Endodermal cell (in vitro differentiated cells): ENCODE data around the gene VPS45. TPM values are rescaled to one million over a fixed set of nuclear protein-coding genes. Genes with fewer than 3 reads are reported as not detected.

Experiments
- DNase-seq: peaks from one replicate; pipeline ENCODE4 v3.0.0-alpha.2; 2017
- H3K27ac ChIP-seq: 2 replicates; pipeline ENCODE4 v1.5.1; 2013; ENCODE audit warnings: mild to moderate bottlenecking, low read depth, low read length, moderate library complexity
- H3K27me3 ChIP-seq: 2 replicates; pipeline ENCODE4 v1.6.1; 2013; ENCODE audit warnings: mild to moderate bottlenecking, low read length, moderate library complexity; ENCODE audit not compliant: insufficient read depth, control insufficient read depth, poor library complexity, severe bottlenecking
- H3K36me3 ChIP-seq: 2 replicates; pipeline ENCODE4 v1.7.0; 2013; ENCODE audit warnings: mild to moderate bottlenecking, low read length, moderate library complexity; ENCODE audit not compliant: control insufficient read depth, insufficient read depth
- H3K4me1 ChIP-seq: one replicate; pipeline ENCODE4 v1.7.0; 2013; ENCODE audit warnings: low read length; ENCODE audit not compliant: control insufficient read depth, insufficient read depth
- H3K4me3 ChIP-seq: 2 replicates; pipeline ENCODE4 v1.5.1; 2013; ENCODE audit warnings: mild to moderate bottlenecking, low read length, moderate library complexity
- H3K9ac ChIP-seq: 2 replicates; pipeline ENCODE4 v1.6.1; 2013; ENCODE audit warnings: mild to moderate bottlenecking, low read length, moderate library complexity; ENCODE audit not compliant: poor library complexity, severe bottlenecking; ENCODE audit errors: extremely low read depth
- H3K9me3 ChIP-seq: 2 replicates; pipeline ENCODE4 v1.6.1; 2013; ENCODE audit warnings: mild to moderate bottlenecking, low read length, moderate library complexity; ENCODE audit not compliant: control insufficient read depth
- H3K27ac Mint-ChIP-seq: 2 replicates; pipeline ENCODE4 v1.8.0; 2020; ENCODE audit warnings: mixed read lengths
- H3K27me3 Mint-ChIP-seq: 2 replicates; pipeline ENCODE4 v1.8.0; 2021; ENCODE audit warnings: mild to moderate bottlenecking, mixed read lengths; ENCODE audit not compliant: insufficient read depth
- H3K36me3 Mint-ChIP-seq: 2 replicates; pipeline ENCODE4 v1.8.0; 2020; ENCODE audit warnings: low read depth, mixed read lengths
- H3K4me1 Mint-ChIP-seq: 2 replicates; pipeline ENCODE4 v1.8.0; 2020; ENCODE audit warnings: mixed read lengths
- H3K4me3 Mint-ChIP-seq: 2 replicates; pipeline ENCODE4 v1.8.0; 2020; ENCODE audit warnings: mild to moderate bottlenecking, moderate library complexity, mixed read lengths
- H3K9me3 Mint-ChIP-seq: 2 replicates; pipeline ENCODE4 v1.8.0; 2020; ENCODE audit warnings: mild to moderate bottlenecking, mixed read lengths
- CTCF ChIP-seq: fragments of 200-600 bp; sonication (generic); conservative IDR thresholded peaks from 2 replicates; pipeline ENCODE4 v1.5.0; 2021; ENCODE audit warnings: antibody characterized with exemption, mild to moderate bottlenecking
- WGBS, 2 experiments: methylation state at CpG; one replicate each; pipeline versions ENCODE4 v1.1.5 to v1.1.7; 2013; ENCODE audit warnings: missing lambda C conversion rate in 2 of 2, mixed read lengths in 1 of 2; ENCODE audit not compliant: insufficient coverage in 1 of 2, insufficient read length in 1 of 2; 5-methylcytosine and 5-hydroxymethylcytosine counted together
- total RNA-seq, 2 donors: library from RNA; stranded (reverse); fragmentation: NEBNext Ultra II Directional in 1 of 2; extraction: Animal tissue kit (Norgen Biotek cat#: 25700) in 1 of 2; gene quantifications; 2 replicates in 1 of 2; 3 replicates in 1 of 2; pipeline ENCODE4 v1.2.1, GENCODE V29; 2021

VPS45 gene
- total RNA-seq, 2 donors from 2014 or later, result 32.6 to 35.0 TPM

DNA sequence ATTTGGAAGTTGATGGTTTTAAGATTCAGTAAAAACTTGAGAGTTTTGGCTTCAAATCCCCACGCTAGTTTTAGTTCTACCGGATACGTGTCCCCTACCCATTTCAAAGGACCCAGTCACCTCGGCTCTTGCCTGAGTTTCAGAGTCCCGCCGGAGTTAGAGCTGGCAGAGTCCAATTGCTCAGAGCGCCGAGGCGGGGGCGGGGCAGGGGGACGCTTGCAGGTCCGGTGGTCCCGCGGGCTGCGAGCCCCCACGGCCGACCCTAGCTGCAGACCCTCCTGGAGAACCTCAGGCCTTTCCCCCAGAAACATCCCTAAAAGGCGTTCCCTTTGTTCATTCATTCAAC, 765 bp upstream of the VPS45 start:
- 0% methylated on average over 2 to 18 of the region's 18 CpGs for WGBS, 2 experiments
- H3K27me3 Mint-ChIP-seq, result no peaks in the 10 kb centered on the region
- TF ChIP-seq CTCF, result no peak

DNA sequence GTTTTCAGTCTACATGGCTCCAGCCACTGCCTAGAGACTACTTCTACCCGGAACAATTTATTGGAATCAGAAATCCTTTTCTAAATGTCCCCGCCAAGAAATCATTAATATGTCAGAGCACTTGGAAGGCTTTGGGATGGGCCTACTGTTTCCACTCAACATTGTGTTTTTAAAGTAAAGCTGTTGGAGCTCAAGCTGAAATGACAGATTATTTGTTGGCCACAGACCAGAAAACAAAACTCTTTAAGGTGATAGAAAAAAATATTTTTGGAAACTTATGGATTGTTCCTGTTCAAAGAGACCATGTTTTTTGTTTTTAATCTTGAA, 496 bp downstream of the VPS45 start:
- no peak for DNase-seq
- no peaks in the 10 kb centered on the region for H3K9me3 ChIP-seq
- no peaks in the 10 kb centered on the region for H3K27me3 ChIP-seq
- H3K27ac ChIP-seq, result no peak overlapping the region
- no peak for TF ChIP-seq CTCF
- Mint-ChIP-seq H3K4me3 (peak overlapping the region; percentile 93), H3K27me3 (no peaks in the 10 kb centered on the region), H3K4me1 (peaks cover 15% of the 10 kb centered on the region), H3K27ac (peak overlapping the region; percentile 99), H3K36me3 (peaks cover 27% of the 10 kb centered on the region), H3K9me3 (no peaks in the 10 kb centered on the region)
- peak overlapping the region; percentile 94 for H3K9ac ChIP-seq
- H3K36me3 ChIP-seq, result peaks cover 30% of the 10 kb centered on the region
- no peaks in the 10 kb centered on the region for H3K4me1 ChIP-seq
- WGBS, 2 experiments, result 45% methylated on average over 2 of the region's 2 CpGs; no CpG with 5 or more reads in 1 of the 2 experiments
- peak overlapping the region; percentile 95 for H3K4me3 ChIP-seq

More for the DNA sequence above, 765 bp upstream of the VPS45 start:
- Histone ChIP-seq H3K9ac (peak overlapping the region; percentile 94), H3K4me1 (no peaks in the 10 kb centered on the region), H3K36me3 (peaks cover 19% of the 10 kb centered on the region), H3K27me3 (no peaks in the 10 kb centered on the region), H3K4me3 (peak overlapping the region; percentile 95), H3K27ac (peak overlapping the region; percentile 99), H3K9me3 (no peaks in the 10 kb centered on the region)
- Mint-ChIP-seq H3K27ac (peak overlapping the region; percentile 99), H3K4me1 (peaks cover 15% of the 10 kb centered on the region), H3K9me3 (no peaks in the 10 kb centered on the region), H3K36me3 (peaks cover 15% of the 10 kb centered on the region), H3K4me3 (peak overlapping the region; percentile 93)
- DNase-seq, result peak; percentile 89

- Mint-ChIP-seq H3K9me3 (no peaks in the 10 kb centered on the region), H3K27me3 (no peaks in the 10 kb centered on the region), H3K36me3 (peaks cover 43% of the 10 kb centered on the region), H3K4me3 (no peak overlapping the region), H3K27ac (no peak overlapping the region), H3K4me1 (peaks cover 15% of the 10 kb centered on the region)
- Histone ChIP-seq H3K27ac (no peak overlapping the region), H3K4me3 (no peak overlapping the region), H3K36me3 (peaks cover 44% of the 10 kb centered on the region), H3K4me1 (no peaks in the 10 kb centered on the region), H3K9ac (no peak overlapping the region), H3K9me3 (no peaks in the 10 kb centered on the region), H3K27me3 (no peaks in the 10 kb centered on the region)
- DNase-seq, result no peak
- WGBS, 2 experiments, result 97 to 100% methylated on average over 2 to 5 of the region's 5 CpGs
- no peak for TF ChIP-seq CTCF
These were observed 2.3 kb downstream of the VPS45 start for GRCh38 chr1:150069923-150070322.
